T follicular helper cell (primary cell): Measurements from ENCODE around the gene MXD3.

ENCODE experiments used
- DNase-seq: peaks from one replicate; pipeline ENCODE4 v3.0.0-alpha.2; 2020; ENCODE audit warnings: low read depth

Gene MXD3

GRCh38 chr5:177303121-177303924 is 8.4 kb downstream of the MXD3 start, which contains the start of the genes PRELID1 and RAB24:
TSS of gene PRELID1 (plus strand) at chr5:177303799. CDS start at chr5:177303986, 187 bp downstream.
TSS of gene RAB24 (minus strand) at chr5:177303719. CDS start at chr5:177303288, 431 bp downstream.
- DNase-seq: peak; percentile 83

GRCh38 chr5:177302354-177303110 is 9.2 kb downstream of the MXD3 start:
- no peak for DNase-seq

- no peak for DNase-seq
These were observed 10.1 kb downstream of the MXD3 start for GRCh38 chr5:177301503-177302165.

GRCh38 chr5:177300951-177301350 is 10.7 kb downstream of the MXD3 start:
- DNase-seq: no peak

GRCh38 chr5:177300236-177300880 is 11.3 kb downstream of the MXD3 start:
- DNase-seq: peak; percentile 37

- no peak for DNase-seq
These were observed 12.0 kb downstream of the MXD3 start for GRCh38 chr5:177299697-177300096.

GRCh38 chr5:177297922-177298321 is 13.8 kb downstream of the MXD3 start:
- no peak for DNase-seq

GRCh38 chr5:177296581-177296980 is 15.1 kb downstream of the MXD3 start:
- DNase-seq: no peak

- no peak for DNase-seq
These were observed 15.8 kb downstream of the MXD3 start for GRCh38 chr5:177295924-177296323.

GRCh38 chr5:177294632-177295031 is 17.1 kb downstream of the MXD3 start:
- DNase-seq: no peak

- DNase-seq: no peak
These were observed 17.7 kb downstream of the MXD3 start for GRCh38 chr5:177293819-177294581.

- DNase-seq: no peak
These were observed 20.0 kb downstream of the MXD3 start for GRCh38 chr5:177291735-177292134.

GRCh38 chr5:177290816-177291596 is 20.7 kb downstream of the MXD3 start:
- no peak for DNase-seq

- no peak for DNase-seq
These were observed 23.5 kb downstream of the MXD3 start for GRCh38 chr5:177288191-177288590.

GRCh38 chr5:177276886-177277285 is 34.8 kb downstream of the MXD3 start:
- DNase-seq: no peak

GRCh38 chr5:177275883-177276282 is 35.8 kb downstream of the MXD3 start:
- no peak for DNase-seq

- no peak for DNase-seq
These were observed 40.6 kb downstream of the MXD3 start for GRCh38 chr5:177271113-177271512.

GRCh38 chr5:177270653-177271052 is 41.0 kb downstream of the MXD3 start:
- DNase-seq: no peak

- no peak for DNase-seq
These were observed 41.7 kb downstream of the MXD3 start for GRCh38 chr5:177269976-177270375.

- no peak for DNase-seq
These were observed 42.3 kb downstream of the MXD3 start for GRCh38 chr5:177269232-177269895.
